DMS153 (cell line): Measurements from ENCODE around the gene CTU2.

Experiments used
- DNase-seq: peaks from one replicate; lab custom pipeline; 2025; lab: John Stamatoyannopoulos, UW

The CTU2 gene

GRCh38 chr16:88714420-88715302 lies 8.4 kb downstream of the CTU2 start:
- DNase-seq, result no peak

GRCh38 chr16:88715312-88716190 lies 9.2 kb downstream of the CTU2 start:
- DNase-seq, result no peak

- DNase-seq, result no peak
Observed at GRCh38 chr16:88716201-88716600, 9.9 kb downstream of the CTU2 start.

DNA sequence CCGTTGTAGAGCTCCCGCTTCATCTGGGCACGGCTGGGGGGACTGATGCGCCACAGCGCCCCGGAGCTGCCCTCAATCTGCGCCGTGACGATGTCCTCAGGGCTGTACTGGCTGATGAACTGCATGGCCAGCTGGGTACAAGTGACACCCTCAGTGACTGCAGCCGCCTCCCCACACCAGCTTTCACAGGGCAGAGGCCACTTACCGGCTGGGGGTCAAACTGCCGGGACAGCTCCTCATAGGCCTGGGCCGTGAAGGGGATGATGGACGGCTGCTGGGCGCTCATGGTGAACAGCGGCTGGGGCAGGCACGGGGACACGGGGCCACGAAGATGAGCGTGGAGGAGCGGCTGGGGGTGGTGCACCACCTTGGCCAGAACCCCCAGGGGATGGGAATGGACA lies 10.3 kb downstream of the CTU2 start:
- DNase-seq, result no peak

DNA sequence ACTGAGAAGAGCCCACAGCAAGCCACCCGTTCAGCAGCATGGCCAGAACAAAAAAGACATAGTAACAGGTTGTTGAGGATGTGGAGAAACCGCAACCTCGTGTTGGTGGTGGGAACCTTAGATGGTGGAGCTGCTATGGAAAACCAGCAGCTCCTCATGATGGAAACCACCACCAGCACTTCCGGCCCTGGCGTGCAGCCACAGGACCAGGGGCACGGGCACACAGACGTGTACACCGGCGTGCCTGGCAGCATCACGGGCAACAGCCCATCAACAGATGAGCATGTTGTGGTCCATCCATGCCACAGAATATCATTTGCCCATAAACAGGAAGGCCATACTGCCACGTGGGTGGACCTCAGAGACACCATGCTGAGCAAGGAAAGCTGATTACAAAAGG lies 11.9 kb downstream of the CTU2 start:
- DNase-seq, result no peak

DNA sequence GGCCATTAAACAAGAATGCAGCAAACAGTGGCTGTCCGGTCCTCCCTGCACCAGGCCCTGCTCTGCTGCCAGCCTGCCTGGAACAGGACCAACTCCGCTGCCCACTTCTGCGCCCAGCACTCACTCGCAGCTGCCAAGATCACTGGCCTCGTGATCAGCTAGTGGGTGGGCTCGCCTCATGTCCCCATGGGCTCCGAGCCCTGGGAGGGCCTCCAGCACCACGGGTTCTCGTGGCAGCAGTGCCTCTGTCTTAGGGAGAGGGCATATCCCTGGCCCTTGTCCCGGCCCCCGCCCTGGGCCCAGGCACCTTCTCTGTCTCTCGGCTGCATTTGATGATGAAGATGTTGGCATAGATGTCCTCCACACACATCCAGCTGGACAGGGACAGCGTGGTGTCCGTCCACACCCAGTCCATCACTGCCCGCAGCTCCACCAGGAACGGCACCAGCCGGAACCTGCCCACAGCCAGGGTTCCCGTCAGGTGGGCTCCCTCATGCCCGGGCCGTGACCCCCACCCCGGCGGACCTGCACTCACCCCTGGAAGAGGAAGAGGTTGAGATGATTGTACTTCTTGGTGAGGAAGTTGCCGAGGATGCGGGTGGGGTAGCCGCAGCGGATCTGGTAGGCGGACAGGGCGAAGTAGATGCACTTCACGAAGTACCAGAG lies 13.1 kb downstream of the CTU2 start:
- DNase-seq, result no peak

DNA sequence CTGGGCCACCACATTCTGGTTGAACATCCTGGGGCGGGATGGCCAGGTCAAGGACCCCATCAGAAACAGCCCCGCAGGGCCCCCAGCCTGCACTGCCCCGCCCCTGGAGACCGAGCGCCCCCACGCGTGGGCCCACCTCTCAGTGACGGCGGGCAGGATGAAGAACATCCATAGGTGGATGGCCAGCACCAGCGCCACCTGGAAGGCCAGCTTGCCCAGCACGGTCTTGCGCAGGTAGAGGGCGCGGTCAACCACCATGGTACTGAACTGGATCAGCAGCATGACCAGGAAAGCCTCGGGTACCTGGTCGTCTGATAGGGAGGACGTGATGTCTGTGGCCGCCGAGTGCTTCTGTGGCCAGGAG lies 13.6 kb downstream of the CTU2 start:
- DNase-seq, result no peak

DNA sequence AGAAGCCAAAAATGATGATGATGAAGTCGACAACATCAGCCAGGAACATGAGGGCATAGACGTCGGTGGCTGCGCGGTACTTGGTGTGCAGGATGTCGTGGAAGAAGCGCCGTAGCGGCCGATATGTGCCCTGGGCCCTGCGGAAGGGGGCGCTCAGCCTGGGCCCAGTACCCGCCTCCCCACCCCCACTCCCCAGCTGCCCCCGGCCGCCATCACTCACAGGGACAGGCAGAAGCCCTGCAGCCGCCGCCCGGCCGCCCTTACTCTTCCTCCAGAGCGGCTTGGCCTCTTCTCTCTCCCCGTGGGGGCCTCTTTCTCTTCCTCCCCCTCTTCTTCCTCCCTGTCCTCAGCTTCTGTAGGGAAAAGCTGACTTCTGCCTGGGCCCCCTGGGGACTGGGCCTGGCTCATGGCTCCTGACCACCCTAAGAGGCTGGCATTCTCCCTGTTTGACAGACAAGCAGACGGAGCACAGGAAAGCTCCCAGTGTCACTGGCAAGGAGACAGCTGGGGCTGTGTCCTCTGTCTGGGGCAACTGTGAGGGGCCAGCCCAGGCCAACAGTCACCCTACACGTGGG lies 14.2 kb downstream of the CTU2 start:
- DNase-seq, result no peak

- no peak for DNase-seq
Observed at GRCh38 chr16:88721236-88721635, 14.9 kb downstream of the CTU2 start.

- DNase-seq, result no peak
Observed at GRCh38 chr16:88721815-88722755, 15.8 kb downstream of the CTU2 start.

DNA sequence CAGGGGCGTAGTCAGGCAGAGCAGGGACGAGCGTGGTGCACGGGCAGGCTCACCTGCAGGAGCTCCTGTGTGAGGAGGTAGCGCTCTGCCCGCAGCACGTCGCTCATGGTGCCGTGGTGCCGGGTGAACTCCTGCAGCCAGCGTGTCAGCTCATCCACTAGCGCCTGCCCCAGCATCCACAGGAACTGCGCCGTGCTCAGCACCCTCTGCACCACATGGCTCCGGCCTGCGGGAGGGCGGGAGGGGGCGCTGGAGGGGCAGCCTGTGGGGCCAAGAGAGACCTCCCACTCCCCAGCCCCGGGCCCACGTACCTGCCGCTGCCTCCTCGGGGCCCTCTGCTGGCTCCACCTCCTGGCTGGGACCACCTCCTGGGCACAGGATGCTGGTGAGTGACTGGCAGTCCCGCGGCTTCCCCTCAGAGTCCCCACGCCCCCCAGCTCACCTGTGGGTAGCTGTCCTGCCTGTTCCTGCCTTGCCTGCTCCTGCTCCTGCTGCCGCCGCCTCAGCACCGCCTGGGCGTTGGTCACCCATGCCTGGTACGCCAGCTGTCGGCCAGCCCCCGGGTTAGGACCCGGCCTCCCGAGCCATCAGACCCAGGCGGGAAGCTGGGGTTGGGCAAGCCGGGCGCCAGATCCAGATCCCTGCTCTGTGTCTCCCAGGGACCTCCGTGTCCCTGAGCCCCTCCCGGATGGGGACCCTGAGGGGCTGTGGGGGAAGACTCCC lies 16.6 kb downstream of the CTU2 start:
- no peak for DNase-seq

GRCh38 chr16:88723507-88723887 lies 17.2 kb downstream of the CTU2 start:
- no peak for DNase-seq

GRCh38 chr16:88723911-88724310 lies 17.6 kb downstream of the CTU2 start:
- DNase-seq, result no peak

- DNase-seq, result no peak
Observed at GRCh38 chr16:88724855-88725555, 18.7 kb downstream of the CTU2 start.

DNA sequence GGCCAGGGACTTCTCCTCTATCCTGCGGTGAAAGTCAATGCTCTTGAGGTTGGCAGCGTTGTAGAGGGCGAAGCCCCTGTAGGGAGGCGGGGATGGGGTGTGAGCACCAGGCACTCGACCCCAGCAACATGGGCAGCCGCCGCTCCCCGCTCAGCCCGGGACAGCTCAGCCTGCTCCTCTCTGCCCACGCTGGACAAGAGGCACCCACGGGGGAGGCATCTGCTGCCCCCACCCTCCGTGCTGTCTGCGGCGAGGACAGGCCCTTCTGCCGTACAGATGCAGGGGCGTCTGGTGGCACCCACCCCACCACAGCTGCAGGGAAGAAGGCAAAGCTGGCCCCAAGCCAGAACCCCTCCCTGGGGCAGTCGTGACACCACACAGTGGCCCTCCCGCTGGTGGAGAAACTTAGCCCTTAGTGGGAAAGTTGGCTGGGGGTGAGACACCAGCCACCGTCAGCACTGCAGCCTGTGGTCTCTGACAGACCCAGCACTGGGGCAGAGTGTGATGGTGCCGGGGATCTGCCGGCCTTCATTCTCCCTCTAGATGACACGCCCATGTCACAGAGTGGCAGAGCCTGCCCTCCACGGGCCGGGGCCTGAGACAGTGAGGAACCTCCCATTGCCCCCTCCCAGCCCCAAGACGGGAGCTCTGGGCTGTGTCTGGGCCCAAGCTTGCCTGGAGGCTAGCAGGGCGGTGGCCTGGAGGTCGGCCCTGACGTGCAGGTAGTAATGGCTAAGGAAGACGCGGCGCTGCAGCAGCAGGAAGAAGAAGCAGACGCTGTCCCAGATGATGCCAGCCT lies 19.5 kb downstream of the CTU2 start:
- no peak for DNase-seq

- no peak for DNase-seq
Observed at GRCh38 chr16:88726408-88726749, 20.1 kb downstream of the CTU2 start.

DNA sequence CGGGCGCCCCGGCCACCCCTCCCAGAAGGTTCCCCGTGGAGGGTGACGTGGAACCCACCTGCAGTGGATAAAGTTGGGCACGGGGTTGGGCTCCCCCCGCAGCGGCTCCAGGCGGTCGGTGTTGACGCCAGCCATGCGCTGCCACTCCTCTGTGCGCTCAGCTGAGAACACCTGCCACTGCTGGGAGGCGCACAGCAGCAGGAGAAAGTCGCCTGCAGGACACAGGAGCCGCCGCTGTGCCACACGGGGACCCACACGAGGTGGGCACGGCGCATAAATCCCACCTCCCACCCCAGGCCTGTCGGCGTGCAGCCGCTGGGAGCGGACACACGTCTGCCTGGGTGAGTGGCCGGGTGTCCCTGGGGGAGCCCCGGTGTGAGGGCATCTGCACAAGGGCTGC lies 20.7 kb downstream of the CTU2 start:
- no peak for DNase-seq

- DNase-seq, result peak; percentile 57
Observed at GRCh38 chr16:88727871-88728270, 21.6 kb downstream of the CTU2 start.
